GM04503 (cell line): ENCODE measurements around the gene SMURF2.
A peak's percentile ranks its signal among the peaks of the same experiment; 100 is the strongest.
"Not testable (repeated sequence)": the region's sequence is repeated elsewhere in the genome, so short reads cannot be mapped to it uniquely, and the experiment has no call there.

Source experiments
- DNase-seq: peaks from one replicate; pipeline ENCODE4 v3.0.0-alpha.2; 2012; ENCODE audit warnings: low read depth

SMURF2 gene

DNA sequence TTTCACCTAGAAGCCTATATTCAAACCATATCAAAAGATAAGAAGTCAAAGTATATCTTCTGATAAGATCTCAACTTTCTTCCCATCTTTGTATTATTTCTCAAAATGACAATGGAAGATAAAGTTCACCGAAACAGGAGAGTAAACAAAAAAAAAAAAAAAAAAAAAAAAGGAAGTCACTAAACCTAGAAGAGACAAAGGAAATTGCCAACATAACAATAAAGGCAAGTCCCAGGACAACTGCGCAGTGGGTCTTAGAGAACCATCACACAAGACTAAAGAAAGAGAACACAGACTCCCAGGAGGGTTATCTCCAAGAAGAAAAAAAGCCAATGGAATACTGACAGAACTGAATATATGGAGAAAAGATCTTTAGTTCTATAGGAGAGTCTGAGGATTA lies 65.7 kb downstream of the SMURF2 start:
- no peak for DNase-seq

GRCh38 chr17:64591944-64592343 lies 70.2 kb downstream of the SMURF2 start:
- no peak for DNase-seq

- DNase-seq, result no peak
Measured at GRCh38 chr17:64585146-64585545, 77.0 kb downstream of the SMURF2 start.

GRCh38 chr17:64583038-64583437 lies 79.1 kb downstream of the SMURF2 start:
- no peak for DNase-seq

GRCh38 chr17:64580384-64581315 lies 81.5 kb downstream of the SMURF2 start:
- DNase-seq, result no peak

DNA sequence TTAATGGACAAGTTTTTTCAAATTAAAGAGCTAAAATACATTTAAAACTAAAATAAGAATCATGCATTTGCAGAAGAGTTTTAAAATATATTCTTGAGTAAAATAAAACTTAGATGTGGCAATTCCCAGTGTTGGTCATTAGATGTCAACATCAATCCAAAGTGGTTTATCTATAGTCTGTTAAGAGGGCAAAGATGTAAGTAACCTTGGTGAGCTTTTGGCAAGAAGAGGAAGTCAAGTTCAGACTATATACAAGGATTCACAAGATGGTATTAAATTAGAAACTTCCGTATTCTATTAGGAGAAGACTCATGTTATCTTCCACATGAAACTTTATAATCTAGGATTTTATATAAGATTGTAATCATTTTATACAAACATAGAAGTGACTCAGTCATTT lies 82.2 kb downstream of the SMURF2 start:
- DNase-seq, result no peak

- DNase-seq, result not testable (repeated sequence)
Measured at GRCh38 chr17:64577025-64577424, 85.1 kb downstream of the SMURF2 start.

- DNase-seq, result no peak
Measured at GRCh38 chr17:64575431-64575830, 86.7 kb downstream of the SMURF2 start.

GRCh38 chr17:64574646-64575045 lies 87.5 kb downstream of the SMURF2 start:
- no peak for DNase-seq

DNA sequence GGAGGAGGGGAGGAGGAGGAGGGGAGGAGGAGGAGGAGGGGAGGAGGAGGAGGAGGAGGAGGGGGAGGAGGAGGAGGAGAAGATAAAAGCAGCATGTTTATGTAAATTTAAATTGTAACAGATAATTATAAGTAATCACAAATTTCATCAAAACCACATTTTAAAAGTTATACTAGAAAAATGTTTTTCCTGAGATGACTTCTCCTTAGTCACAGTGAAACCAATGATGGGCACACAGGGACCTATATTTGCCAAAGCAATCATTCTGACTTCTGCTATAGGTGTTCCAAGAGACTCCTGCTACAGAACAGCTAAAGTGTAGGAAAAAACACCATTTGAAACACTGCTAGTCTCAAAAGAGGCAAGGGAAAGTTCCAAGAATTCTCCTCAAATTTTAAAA lies 88.9 kb downstream of the SMURF2 start:
- DNase-seq, result no peak

GRCh38 chr17:64572682-64573154 lies 89.4 kb downstream of the SMURF2 start:
- peak; percentile 74 for DNase-seq

- no peak for DNase-seq
Measured at GRCh38 chr17:64571746-64572145, 90.4 kb downstream of the SMURF2 start.

DNA sequence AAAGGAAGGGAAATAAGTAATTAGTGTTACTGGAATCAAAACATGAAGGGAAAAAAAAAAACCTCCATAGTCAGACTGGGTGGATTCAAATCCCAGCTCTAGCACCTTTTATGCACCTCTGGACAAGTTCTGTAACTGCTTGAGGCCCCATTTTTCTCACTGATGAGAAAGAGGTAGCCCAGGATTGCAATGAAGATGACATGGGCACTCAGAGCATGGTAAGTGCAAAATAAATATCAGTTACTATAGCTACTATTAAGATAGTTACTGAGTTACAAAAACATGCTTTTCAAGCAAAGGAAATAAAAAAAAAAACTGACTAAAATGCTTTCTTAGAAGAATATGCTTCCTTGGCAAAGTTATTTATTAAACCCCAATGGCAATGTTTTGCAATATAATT lies 96.5 kb downstream of the SMURF2 start:
- peak; percentile 12 for DNase-seq

DNA sequence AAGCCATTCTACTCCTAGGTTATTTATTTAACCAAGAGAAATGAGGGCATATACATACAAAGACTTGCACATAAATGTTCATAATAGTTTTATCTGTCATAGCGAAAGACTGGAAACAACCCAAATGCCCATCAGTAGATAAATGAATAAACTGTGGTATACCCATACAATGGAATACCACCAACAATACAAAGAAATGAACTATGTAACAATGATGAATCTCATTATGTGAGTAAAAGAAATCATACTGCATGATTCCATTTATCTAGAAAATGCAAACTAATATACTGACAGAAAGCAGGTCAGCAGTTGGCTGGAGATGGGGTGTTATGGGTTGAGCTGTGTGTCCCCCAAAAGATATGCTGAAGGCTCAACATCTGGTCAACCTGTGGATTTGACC lies 98.0 kb downstream of the SMURF2 start:
- DNase-seq, result no peak

DNA sequence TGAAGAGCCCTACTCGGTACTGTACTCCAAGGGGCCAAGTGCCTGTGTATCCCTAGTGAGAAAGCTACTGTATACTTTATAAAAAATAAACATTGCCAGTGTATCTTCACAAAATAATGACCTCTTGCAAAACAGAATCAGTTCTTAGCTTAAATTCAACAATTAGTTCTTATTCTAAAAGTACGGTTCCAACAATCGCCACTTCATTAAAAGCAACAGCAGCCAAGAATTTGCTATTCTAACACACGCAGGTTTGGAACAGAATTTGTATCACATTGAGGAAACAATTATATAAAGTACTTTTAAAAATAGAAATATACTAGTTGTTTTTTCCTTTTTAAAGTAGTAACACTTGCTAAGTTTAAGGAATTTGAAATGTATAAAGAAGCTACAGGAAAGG lies 106.8 kb downstream of the SMURF2 start:
- DNase-seq, result no peak

DNA sequence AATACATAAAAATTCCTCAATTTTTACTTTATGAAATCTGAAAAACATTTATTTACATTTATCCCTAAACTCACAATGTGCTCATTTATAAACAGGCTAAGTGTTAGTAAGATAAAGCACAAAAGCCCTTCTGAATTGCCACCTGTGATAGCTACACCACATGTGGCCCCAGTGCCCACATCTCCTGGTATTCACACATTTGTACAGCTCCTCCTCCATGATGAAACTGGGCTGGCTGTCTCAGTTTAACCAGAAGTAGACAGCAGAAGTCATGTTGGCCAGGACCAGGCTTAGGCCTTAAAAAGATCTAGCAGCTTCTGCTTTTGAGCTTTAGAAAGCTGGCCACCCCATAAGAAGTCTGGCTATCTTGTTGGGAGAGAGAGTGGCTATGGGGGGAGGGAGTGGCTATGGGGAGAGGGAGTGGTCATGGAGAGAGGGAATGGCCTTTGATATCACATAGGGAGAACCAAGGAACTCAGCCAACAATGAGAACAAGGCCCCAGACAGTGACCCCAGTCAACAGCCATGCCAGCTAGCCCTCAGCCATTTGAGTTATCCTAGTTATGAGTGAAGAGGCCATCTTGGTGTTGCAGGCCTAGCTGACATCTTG lies 108.0 kb downstream of the SMURF2 start:
- DNase-seq, result no peak

DNA sequence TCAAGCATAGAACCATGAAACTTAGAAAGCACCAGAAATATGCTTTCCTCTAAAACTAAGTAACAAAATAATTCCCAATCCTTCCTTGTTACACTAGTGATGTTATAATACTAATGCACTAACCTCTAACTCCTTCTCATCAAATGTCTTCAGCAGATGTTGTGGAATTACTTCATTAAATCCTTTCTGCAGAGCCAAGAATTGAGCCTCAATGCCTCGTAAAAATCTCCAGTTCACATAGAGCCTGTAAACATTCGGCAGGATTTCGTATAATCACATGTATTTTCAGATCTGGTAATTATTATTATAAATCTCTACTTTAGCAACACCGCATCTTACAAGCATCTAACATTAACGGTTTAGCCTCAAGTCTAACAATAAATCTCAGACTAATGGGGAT lies 110.6 kb downstream of the SMURF2 start:
- no peak for DNase-seq

- no peak for DNase-seq
Measured at GRCh38 chr17:64547319-64547718, 114.8 kb downstream of the SMURF2 start.

DNA sequence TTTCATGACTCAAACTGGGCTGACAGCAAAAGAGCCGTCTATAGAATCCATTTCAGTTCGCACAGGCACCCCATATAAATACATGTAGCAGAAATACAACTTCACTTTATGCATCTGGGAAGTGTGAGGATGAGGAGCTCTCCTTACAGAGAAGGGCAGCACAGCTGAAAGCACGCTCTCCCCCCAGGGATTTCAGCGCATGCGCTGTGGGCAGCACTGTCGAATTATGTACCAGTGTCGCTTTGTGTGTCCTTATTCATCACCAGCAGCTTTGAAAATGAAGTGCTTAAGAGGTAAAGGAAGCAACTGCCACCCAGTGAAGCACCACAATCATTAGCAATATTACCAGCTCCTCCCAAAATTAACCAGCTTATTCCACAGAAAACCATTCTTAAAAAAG lies 115.4 kb downstream of the SMURF2 start:
- no peak for DNase-seq

- DNase-seq, result no peak
Measured at GRCh38 chr17:64544742-64545141, 117.4 kb downstream of the SMURF2 start.

GRCh38 chr17:64540118-64540776 lies 121.9 kb downstream of the SMURF2 start:
- DNase-seq, result no peak

DNA sequence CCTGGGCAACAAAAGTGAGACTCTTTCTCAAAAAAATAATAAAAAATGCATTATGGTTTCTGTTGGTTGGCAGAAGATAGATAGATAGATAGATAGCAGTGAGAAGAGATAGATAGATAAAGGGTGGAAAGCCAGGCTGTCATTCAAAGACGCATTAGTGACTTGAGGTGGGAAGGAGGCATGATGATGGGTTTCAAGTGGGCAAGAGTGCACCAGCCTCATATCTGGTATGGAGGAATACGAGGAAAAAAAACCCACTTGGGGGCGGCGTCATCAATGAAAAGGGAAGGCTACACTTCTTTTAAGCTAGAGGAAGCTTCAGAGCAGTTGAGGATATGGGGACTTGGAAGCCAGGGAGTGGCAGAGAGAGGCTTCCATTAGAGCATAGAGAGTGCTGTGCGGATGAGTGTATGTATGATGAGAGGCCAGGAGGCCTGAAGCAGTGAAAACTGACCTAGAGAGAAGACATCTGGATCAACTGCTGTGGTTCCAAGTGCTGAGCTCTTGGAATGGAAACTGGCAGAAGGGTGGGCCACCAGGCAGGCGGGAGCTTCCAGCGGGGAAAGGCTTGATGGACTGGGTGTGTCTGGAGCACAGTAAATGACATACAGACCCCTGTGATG lies 123.5 kb downstream of the SMURF2 start:
- no peak for DNase-seq
